Adrenal gland (tissue), 12 donors: ENCODE data around the gene SYMPK. TPM values are rescaled to one million over a fixed set of nuclear protein-coding genes. Genes with fewer than 3 reads are reported as not detected.

ENCODE experiments used
- DNase-seq, 7 donors: peaks; one replicate each; pipeline ENCODE4 v3.0.0-alpha.2; 2019 to 2020
- H3K27ac ChIP-seq, 5 donors: fragments of 200-600 bp; sonication (generic) in 4 of 5; 1 replicate in 3 of 5; 2 replicates in 2 of 5; pipeline versions ENCODE4 v1.5.1 to v1.8.0; 2016 to 2020; ENCODE audit warnings: mild to moderate bottlenecking in 1 of 5
- H3K27me3 ChIP-seq: fragments of 200-600 bp; 2 replicates; pipeline ENCODE4 v1.8.0; 2021
- H3K36me3 ChIP-seq, 2 donors: fragments of 200-600 bp; replicated peaks in 1 of 2; 1 replicate in 1 of 2; 2 replicates in 1 of 2; pipeline versions ENCODE4 v1.5.1 to v1.8.0; 2018 to 2022
- H3K4me1 ChIP-seq, 2 donors: fragments of 200-600 bp; replicated peaks in 1 of 2; 1 replicate in 1 of 2; 2 replicates in 1 of 2; pipeline versions ENCODE4 v1.5.1 to v1.8.0; 2018 to 2021
- H3K4me3 ChIP-seq, 4 donors: fragments of 200-600 bp; sonication (generic) in 3 of 4; one replicate each; pipeline ENCODE4 v1.5.1; 2016 to 2018
- H3K9me3 ChIP-seq, 3 donors: fragments of 200-600 bp; sonication (generic) in 1 of 3; replicated peaks in 1 of 3; 1 replicate in 2 of 3; 2 replicates in 1 of 3; pipeline versions ENCODE4 v1.5.1 to v1.8.0; 2016 to 2021
- POLR2A ChIP-seq, 2 donors: fragments of 450-650 bp; IDR thresholded peaks; one replicate each; pipeline ENCODE4 v1.6.1; 2017; ENCODE audit warnings: antibody characterized with exemption in 2 of 2, mild to moderate bottlenecking in 2 of 2, moderate library complexity in 1 of 2
- WGBS, 4 donors: extraction: QIAGEN DNeasy Blood & Tissue Kit in 2 of 4; methylation state at CpG; one replicate each; pipeline versions ENCODE4 v1.1.5 to v1.1.7; 2013 to 2017; 5-methylcytosine and 5-hydroxymethylcytosine counted together
- intact Hi-C, 2 donors: fragments of 100-400 bp; cut with DNase I; formaldehyde crosslinking; loops; one replicate each; pipeline versions ENCODE4 v1.14.1 to v1.15.0; 2022 to 2023
- polyA plus RNA-seq, 3 donors: library from polyadenylated mRNA; stranded (reverse); fragments of 200-250 nt in 2 of 3; fragments of 350-450 nt in 1 of 3; fragmentation: Illumina TruSeq in 1 of 3; extraction: RNeasy Lipid Tissue Mini Kit (QIAGEN cat#74804) in 1 of 3; gene quantifications; one replicate each; pipeline ENCODE4 v1.2.3, GENCODE V29; 2013 to 2014
- total RNA-seq, 9 donors: library from RNA; depleted of rRNA in 4 of 9; stranded (reverse); fragments of >200 nt in 4 of 9; fragments of 120-200 nt in 1 of 9; fragmentation: NEBNext Ultra II Directional in 1 of 9; extraction: Animal tissue kit (Norgen Biotek cat#: 25700) in 1 of 9; gene quantifications; one replicate each; pipeline versions ENCODE4 v1.1.0 to v1.2.4, GENCODE V29; 2013 to 2023
- TF ChIP-seq, protein P1 (sequence below), 6 experiments: fragments of 450-650 bp in 4 of 6; fragments of 200-600 bp in 2 of 6; sonication (generic) in 1 of 6; IDR thresholded peaks; 1 replicate in 5 of 6; 2 replicates in 1 of 6; pipeline versions ENCODE4 v1.5.1 to v1.8.0; 2016 to 2021; ENCODE audit warnings: antibody characterized with exemption in 6 of 6, mild to moderate bottlenecking in 2 of 6, moderate library complexity in 1 of 6
- donor health status: healthy with polysubstance abuse.
- donor health status: Bipolar disorder and iron deficiency.
- donor health status: DM: yes; HTN: yes; CAD: no.
- donor health status: DM: no; HTN: no; CAD: no.
- donor health status: DM: no; HTN: no; CAD: no.
- donor health status: DM: yes; HTN: yes; CAD: no.

The SYMPK gene
- total and polyA plus RNA-seq, 12 donors = 32.2 to 313 (median 51.2) TPM

GRCh38 chr19:45828945-45829344 lies 34.0 kb downstream of the SYMPK start:
- WGBS, 4 donors = 92 to 94% (median 93%) methylated on average over 5 to 16 of the region's 16 CpGs
- TF ChIP-seq POLR2A (IDR thresholded peaks at IDR 0.05) = no peak
- TF ChIP-seq, protein P1, sequence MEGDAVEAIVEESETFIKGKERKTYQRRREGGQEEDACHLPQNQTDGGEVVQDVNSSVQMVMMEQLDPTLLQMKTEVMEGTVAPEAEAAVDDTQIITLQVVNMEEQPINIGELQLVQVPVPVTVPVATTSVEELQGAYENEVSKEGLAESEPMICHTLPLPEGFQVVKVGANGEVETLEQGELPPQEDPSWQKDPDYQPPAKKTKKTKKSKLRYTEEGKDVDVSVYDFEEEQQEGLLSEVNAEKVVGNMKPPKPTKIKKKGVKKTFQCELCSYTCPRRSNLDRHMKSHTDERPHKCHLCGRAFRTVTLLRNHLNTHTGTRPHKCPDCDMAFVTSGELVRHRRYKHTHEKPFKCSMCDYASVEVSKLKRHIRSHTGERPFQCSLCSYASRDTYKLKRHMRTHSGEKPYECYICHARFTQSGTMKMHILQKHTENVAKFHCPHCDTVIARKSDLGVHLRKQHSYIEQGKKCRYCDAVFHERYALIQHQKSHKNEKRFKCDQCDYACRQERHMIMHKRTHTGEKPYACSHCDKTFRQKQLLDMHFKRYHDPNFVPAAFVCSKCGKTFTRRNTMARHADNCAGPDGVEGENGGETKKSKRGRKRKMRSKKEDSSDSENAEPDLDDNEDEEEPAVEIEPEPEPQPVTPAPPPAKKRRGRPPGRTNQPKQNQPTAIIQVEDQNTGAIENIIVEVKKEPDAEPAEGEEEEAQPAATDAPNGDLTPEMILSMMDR (IDR thresholded peaks at IDR 0.05) = no peak
- DNase-seq = no peak
- Histone ChIP-seq H3K27ac (no peak overlapping the region), H3K36me3 (peaks cover 0 to 92% of the 10 kb centered on the region in 2 donors), H3K9me3 (no peaks in the 10 kb centered on the region), H3K27me3 (no peaks in the 10 kb centered on the region), H3K4me3 (no peak overlapping the region), H3K4me1 (peaks cover 8% of the 10 kb centered on the region in 2 donors)
- intact Hi-C loops = no loop called here

DNA sequence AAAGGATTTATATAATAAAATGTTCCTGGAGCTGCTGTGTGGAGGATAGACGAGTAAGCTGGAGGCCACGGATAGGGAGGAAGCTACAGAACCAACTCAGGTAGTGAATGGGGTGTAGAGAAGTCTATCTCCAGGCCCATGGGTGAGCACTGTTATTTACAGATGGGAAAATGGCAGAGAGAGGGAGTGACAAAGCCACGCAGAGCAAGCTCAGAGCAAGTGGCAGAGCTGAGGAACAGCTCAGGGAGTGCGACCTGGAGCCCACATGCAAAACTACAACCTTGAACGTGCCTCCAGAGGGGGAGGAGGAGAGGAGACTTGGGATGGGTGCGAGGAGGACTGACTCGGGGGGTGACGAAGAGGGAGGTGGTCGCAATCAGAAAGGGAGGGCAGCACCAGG lies 34.4 kb downstream of the SYMPK start:
- Histone ChIP-seq H3K27ac (no peak overlapping the region), H3K4me3 (no peak overlapping the region), H3K27me3 (no peaks in the 10 kb centered on the region), H3K4me1 (peaks cover 8% of the 10 kb centered on the region in 2 donors), H3K9me3 (no peaks in the 10 kb centered on the region), H3K36me3 (peaks cover 0 to 89% of the 10 kb centered on the region in 2 donors)
- DNase-seq = no peak
- TF ChIP-seq POLR2A (IDR thresholded peaks at IDR 0.05) = no peak
- TF ChIP-seq, protein P1 (IDR thresholded peaks at IDR 0.05) = no peak
- WGBS, 4 donors = 81 to 90% (median 87%) methylated on average over 9 of the region's 9 CpGs
- intact Hi-C loops = no loop called here

- WGBS, 4 donors = 85 to 93% (median 91%) methylated on average over 11 to 16 of the region's 16 CpGs
- intact Hi-C loops = no loop called here
- TF ChIP-seq, protein P1 (IDR thresholded peaks at IDR 0.05) = no peak
- TF ChIP-seq POLR2A (IDR thresholded peaks at IDR 0.05) = no peak
Observed at GRCh38 chr19:45827459-45828093, 35.4 kb downstream of the SYMPK start.

DNA sequence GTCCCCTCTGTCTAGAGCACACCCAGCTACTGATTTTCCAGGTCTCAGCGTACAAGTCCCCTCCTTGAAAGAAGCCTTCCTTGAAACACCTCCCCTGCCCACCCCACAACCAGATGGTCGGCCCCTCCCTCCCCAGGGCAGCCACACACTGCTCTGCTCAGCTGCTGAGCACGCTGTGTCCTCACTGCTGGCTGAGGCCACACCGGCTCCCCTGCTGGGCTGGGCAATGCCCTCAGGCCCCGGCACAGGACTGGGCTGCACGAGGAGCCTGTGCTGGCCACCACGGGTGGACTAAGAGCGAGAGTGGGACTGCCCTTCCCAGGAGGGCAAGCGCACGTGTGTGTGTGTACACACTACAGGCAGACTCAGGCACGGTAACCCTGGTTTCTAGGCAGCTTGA lies 36.0 kb downstream of the SYMPK start:
- intact Hi-C loops = no loop called here
- Histone ChIP-seq H3K36me3 (peaks cover 0 to 86% of the 10 kb centered on the region in 2 donors), H3K4me3 (no peak overlapping the region), H3K27me3 (no peaks in the 10 kb centered on the region), H3K4me1 (peaks cover 8% of the 10 kb centered on the region in 2 donors), H3K27ac (no peak overlapping the region), H3K9me3 (no peaks in the 10 kb centered on the region)
- peak in 1 of 7 donors; percentile 64 for DNase-seq
- TF ChIP-seq, protein P1 (IDR thresholded peaks at IDR 0.05) = no peak
- no peak for TF ChIP-seq POLR2A (IDR thresholded peaks at IDR 0.05)
- 49 to 79% (median 68%) methylated on average over 9 to 11 of the region's 11 CpGs for WGBS, 4 donors

More at GRCh38 chr19:45827459-45828093, 35.4 kb downstream of the SYMPK start:
- peaks cover 0 to 89% of the 10 kb centered on the region in 2 donors for H3K36me3 ChIP-seq
- no peak overlapping the region for H3K27ac ChIP-seq
- peaks cover 8% of the 10 kb centered on the region in 2 donors for H3K4me1 ChIP-seq
- no peaks in the 10 kb centered on the region for H3K9me3 ChIP-seq
- H3K4me3 ChIP-seq = no peak overlapping the region
- H3K27me3 ChIP-seq = no peaks in the 10 kb centered on the region
- DNase-seq = no peak
